ENCODE results near the gene MEAF6. TPM values are rescaled to one million over a fixed set of nuclear protein-coding genes. Genes with fewer than 3 reads are reported as not detected.
"Not testable (repeated sequence)": the region's sequence is repeated elsewhere in the genome, so short reads cannot be mapped to it uniquely, and the experiment has no call there.

Gene MEAF6
- total and polyA plus RNA-seq, 10 donors, result 39.5 to 69.0 (median 56.2) TPM

GRCh38 chr1:37549341-37549740 lies 34.8 kb upstream of the MEAF6 start:
- no peaks in the 10 kb centered on the region for H3K9me3 ChIP-seq
- peaks cover 0 to 83% (median 56%) of the 10 kb centered on the region in 6 donors for H3K36me3 ChIP-seq
- H3K27ac ChIP-seq, result peak overlapping the region in 1 of 8 donors; percentile 32
- no peaks in the 10 kb centered on the region for H3K27me3 ChIP-seq (replicated peaks in 1 of 7)
- TF ChIP-seq POLR2A (IDR thresholded peaks at IDR 0.05) (no peak), POLR2AphosphoS5 (IDR thresholded peaks at IDR 0.05) (no peak)
- TF ChIP-seq, protein P1, sequence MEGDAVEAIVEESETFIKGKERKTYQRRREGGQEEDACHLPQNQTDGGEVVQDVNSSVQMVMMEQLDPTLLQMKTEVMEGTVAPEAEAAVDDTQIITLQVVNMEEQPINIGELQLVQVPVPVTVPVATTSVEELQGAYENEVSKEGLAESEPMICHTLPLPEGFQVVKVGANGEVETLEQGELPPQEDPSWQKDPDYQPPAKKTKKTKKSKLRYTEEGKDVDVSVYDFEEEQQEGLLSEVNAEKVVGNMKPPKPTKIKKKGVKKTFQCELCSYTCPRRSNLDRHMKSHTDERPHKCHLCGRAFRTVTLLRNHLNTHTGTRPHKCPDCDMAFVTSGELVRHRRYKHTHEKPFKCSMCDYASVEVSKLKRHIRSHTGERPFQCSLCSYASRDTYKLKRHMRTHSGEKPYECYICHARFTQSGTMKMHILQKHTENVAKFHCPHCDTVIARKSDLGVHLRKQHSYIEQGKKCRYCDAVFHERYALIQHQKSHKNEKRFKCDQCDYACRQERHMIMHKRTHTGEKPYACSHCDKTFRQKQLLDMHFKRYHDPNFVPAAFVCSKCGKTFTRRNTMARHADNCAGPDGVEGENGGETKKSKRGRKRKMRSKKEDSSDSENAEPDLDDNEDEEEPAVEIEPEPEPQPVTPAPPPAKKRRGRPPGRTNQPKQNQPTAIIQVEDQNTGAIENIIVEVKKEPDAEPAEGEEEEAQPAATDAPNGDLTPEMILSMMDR (IDR thresholded peaks at IDR 0.05 in 8 of 11, conservative IDR thresholded peaks at IDR 0.05 in 3 of 11), result no peak
- DNase-seq, result no peak
- WGBS, 5 donors, result 94 to 97% (median 95%) methylated on average over 6 of the region's 6 CpGs
- no peak overlapping the region for H3K4me3 ChIP-seq
- H3K4me1 ChIP-seq, result peaks cover 7 to 51% (median 35%) of the 10 kb centered on the region in 6 donors
- intact Hi-C loops (cut with DNase I; ENCODE audit: low total_unique reads), result no loop called here

- H3K4me1 ChIP-seq, result peaks cover 0 to 13% (median 3%) of the 10 kb centered on the region in 6 donors
- no peak overlapping the region for H3K27ac ChIP-seq
- no peak for DNase-seq
- H3K9me3 ChIP-seq, result no peaks in the 10 kb centered on the region
- TF ChIP-seq, protein P1 (IDR thresholded peaks at IDR 0.05 in 8 of 11, conservative IDR thresholded peaks at IDR 0.05 in 3 of 11), result no peak
- TF ChIP-seq POLR2AphosphoS5 (IDR thresholded peaks at IDR 0.05) (no peak), POLR2A (IDR thresholded peaks at IDR 0.05) (no peak)
- no peaks in the 10 kb centered on the region for H3K27me3 ChIP-seq (replicated peaks in 1 of 7)
- H3K4me3 ChIP-seq, result no peak overlapping the region
- peaks cover 1 to 100% (median 78%) of the 10 kb centered on the region in 6 donors for H3K36me3 ChIP-seq
- WGBS, 5 donors, result 61 to 77% (median 74%) methylated on average over 5 of the region's 5 CpGs
- intact Hi-C loops (cut with DNase I; ENCODE audit: low total_unique reads), result no loop called here
These were observed 30.5 kb upstream of the MEAF6 start for GRCh38 chr1:37545019-37545418.

- no peak overlapping the region for H3K27ac ChIP-seq
- DNase-seq, result no peak
- peaks cover 2 to 100% (median 81%) of the 10 kb centered on the region in 6 donors for H3K36me3 ChIP-seq
- peaks cover 0 to 8% (median 0%) of the 10 kb centered on the region in 6 donors for H3K4me1 ChIP-seq
- TF ChIP-seq POLR2A (IDR thresholded peaks at IDR 0.05) (no peak), POLR2AphosphoS5 (IDR thresholded peaks at IDR 0.05) (peak in 1 of 3 donors; percentile 56)
- TF ChIP-seq, protein P1 (IDR thresholded peaks at IDR 0.05 in 8 of 11, conservative IDR thresholded peaks at IDR 0.05 in 3 of 11), result no peak
- 96 to 98% (median 97%) methylated on average over 21 of the region's 21 CpGs for WGBS, 5 donors
- H3K27me3 ChIP-seq (replicated peaks in 1 of 7), result no peaks in the 10 kb centered on the region
- intact Hi-C loops (cut with DNase I; ENCODE audit: low total_unique reads), result no loop called here
- H3K9me3 ChIP-seq, result no peaks in the 10 kb centered on the region
- H3K4me3 ChIP-seq, result no peak overlapping the region
These were observed 30.0 kb upstream of the MEAF6 start for GRCh38 chr1:37544530-37544929.

DNA sequence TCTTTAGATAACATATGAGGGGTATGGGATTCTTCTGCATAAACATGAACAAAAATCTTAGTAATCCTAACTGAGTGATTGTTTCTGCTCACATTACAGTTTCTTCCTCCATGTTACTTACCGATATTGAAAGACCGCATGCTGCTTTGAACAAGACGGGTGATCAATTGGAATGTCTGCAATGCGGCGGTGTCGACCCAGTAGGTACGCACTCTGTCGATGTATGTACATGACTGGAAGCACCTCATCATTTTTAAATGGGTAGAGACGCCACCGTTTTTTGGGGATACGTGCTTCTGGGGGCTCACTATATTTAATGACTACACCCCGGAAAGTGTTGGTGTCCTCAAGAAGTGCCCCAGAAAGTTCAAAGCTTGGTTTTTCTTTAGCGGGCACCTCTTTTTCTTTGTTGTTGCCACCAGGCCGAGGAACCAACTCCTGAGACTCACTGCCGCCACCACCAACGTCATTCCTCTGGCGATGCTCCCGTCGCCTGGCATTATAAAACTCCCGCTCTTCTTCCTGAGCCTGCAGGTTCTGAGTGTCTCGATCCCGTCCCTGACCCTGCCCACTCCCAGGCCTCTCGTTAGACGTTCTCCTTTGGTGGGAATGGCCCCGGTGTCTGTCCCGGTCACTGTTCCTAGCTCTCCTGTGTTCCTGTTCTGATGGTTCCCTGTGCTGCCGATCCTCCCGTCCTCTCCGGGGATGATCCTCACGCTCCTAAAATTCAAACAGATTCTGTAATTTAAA lies 25.6 kb upstream of the MEAF6 start:
- Histone ChIP-seq H3K27me3 (replicated peaks in 1 of 7) (no peaks in the 10 kb centered on the region), H3K4me1 (no peaks in the 10 kb centered on the region), H3K4me3 (no peak overlapping the region), H3K9me3 (no peaks in the 10 kb centered on the region), H3K36me3 (peaks cover 2 to 100% (median 78%) of the 10 kb centered on the region in 6 donors), H3K27ac (no peak overlapping the region)
- intact Hi-C loops (cut with DNase I; ENCODE audit: low total_unique reads), result no loop called here
- WGBS, 5 donors, result 95 to 98% (median 96%) methylated on average over 30 of the region's 30 CpGs
- DNase-seq, result no peak
- TF ChIP-seq POLR2A (IDR thresholded peaks at IDR 0.05) (no peak), POLR2AphosphoS5 (IDR thresholded peaks at IDR 0.05) (no peak)
- TF ChIP-seq, protein P1 (IDR thresholded peaks at IDR 0.05 in 8 of 11, conservative IDR thresholded peaks at IDR 0.05 in 3 of 11), result no peak

DNA sequence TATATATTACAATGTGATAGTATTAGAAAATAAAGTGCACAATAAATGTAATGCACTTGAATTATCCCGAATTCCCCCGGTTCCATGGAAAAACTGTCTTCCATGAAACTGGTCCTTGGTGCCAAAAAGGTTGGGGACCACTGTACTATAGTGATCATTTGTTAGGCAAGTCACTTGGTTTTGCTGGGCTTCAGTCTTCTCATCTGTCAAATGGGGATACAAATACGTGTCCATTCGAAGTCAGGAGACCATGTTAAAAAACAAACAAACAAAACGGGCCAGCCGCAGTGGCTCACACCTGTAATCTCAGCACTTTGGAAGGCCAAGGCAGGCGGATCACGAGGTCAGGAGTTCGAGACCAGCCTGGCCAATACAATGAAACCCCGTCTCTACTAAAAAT lies 24.6 kb upstream of the MEAF6 start:
- H3K27me3 ChIP-seq (replicated peaks in 1 of 7); H3K4me1 ChIP-seq; H3K9me3 ChIP-seq; intact Hi-C loops (cut with DNase I; ENCODE audit: low total_unique reads); DNase-seq; H3K4me3 ChIP-seq; H3K27ac ChIP-seq: not testable (repeated sequence)
- H3K36me3 ChIP-seq, result peaks cover 2 to 96% (median 69%) of the 10 kb centered on the region in 6 donors
- 95 to 98% (median 95%) methylated on average over 10 of the region's 10 CpGs for WGBS, 5 donors

All from spleen (tissue), 11 donors.